ENCODE results near the gene CFAP43.
A peak's percentile ranks its signal among the peaks of the same experiment; 100 is the strongest.

The CFAP43 gene

DNA sequence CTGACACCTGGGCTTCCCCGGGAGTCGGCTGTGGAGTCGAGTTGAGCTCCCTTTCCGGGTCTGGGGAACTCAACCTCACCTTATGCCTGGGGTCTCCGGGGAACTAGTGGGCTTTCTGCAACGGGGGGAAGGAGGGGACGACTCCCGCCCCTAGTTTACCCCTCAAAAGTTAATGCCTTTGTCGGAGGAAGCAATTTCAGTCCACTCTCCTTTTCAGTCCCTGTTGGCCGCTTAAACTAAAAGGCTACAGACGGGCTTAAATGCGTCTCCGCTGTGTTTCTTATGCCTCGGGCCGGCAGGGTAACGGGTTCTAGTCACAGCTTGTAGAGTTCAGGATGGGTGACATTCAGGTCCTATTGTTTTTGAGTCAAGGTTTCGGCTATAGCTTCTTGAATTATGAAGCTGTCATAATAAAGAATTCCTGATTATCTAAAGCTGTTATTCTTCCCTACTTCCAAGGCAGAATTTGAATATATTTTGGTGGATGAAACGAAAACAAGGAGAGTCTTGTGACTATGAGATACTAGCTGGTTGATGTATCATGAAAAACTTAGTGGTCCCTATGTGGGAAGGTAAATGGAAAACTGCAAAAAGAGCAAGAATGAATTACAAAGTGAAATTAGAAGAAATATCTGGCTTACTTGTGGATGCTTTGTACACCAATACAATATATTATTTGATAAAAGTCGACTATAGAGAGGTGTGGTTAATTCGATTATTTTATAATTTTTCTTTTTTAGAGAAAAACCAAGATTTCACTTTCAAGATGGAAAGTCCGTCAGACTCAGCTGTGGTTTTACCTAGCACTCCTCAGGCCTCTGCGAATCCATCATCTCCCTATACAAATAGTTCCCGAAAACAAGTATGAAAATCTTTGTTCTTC, 109.7 kb downstream of the CFAP43 start:
- Histone ChIP-seq H3K4me3 (ENCODE audit: low read depth, low read length) (peak overlapping the region; percentile 83), H3K27ac (peak overlapping the region; percentile 51), H3K36me3 (replicated peaks) (no peaks in the 10 kb centered on the region), H3K27me3 (replicated peaks) (no peaks in the 10 kb centered on the region)
- TF ChIP-seq, protein P1, sequence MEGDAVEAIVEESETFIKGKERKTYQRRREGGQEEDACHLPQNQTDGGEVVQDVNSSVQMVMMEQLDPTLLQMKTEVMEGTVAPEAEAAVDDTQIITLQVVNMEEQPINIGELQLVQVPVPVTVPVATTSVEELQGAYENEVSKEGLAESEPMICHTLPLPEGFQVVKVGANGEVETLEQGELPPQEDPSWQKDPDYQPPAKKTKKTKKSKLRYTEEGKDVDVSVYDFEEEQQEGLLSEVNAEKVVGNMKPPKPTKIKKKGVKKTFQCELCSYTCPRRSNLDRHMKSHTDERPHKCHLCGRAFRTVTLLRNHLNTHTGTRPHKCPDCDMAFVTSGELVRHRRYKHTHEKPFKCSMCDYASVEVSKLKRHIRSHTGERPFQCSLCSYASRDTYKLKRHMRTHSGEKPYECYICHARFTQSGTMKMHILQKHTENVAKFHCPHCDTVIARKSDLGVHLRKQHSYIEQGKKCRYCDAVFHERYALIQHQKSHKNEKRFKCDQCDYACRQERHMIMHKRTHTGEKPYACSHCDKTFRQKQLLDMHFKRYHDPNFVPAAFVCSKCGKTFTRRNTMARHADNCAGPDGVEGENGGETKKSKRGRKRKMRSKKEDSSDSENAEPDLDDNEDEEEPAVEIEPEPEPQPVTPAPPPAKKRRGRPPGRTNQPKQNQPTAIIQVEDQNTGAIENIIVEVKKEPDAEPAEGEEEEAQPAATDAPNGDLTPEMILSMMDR (IDR thresholded peaks at IDR 0.05; ENCODE audit: low read depth, low read length, missing control alignments): no peak
- in situ Hi-C loops (cut with HindIII; ENCODE audit: low pct_ligation_motif_present, low sequenced_read_pairs): no loop called here
- no peak for DNase-seq

DNA sequence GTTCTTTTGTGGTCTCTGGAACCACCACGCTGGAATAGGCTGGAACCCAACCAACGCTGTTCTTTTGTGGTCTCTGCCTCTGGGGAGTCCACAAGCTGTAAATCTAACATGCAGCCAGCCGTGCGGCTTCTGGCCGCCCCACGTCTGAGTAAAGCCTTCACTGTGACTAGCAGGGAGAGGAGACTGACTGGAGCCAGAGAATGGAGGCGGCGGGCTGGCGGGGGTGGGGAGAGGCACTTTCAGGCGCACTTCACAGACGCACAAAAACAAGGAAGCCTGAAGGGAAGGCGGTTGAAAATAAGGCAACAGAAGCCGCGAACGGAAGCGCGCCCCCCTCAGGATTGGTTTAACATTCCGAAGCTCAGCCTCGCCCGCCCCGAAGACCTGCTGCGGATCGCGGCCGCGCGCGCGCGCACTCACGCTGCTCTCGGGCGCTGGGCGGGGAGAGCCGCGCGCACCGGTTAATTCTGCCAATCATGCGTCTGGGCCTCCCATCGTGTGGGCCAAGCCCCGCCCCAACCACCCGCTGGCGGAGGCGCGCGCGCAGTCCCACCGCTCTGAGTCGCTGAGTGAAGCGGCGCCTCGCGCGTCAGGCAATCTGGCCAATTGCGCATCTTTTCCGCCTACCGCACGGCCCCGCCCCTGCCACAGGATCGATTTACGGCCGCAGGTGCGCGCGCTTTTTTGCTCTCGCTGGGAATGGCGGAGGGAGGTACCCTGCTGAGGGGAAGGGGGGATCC, 110.5 kb downstream of the CFAP43 start, which contains the start of gene SFR1:
TSS of gene SFR1 (plus strand) at position 687 of the 740 bp plus-strand sequence. CDS start at position 700, 13 bp downstream.
- Histone ChIP-seq H3K36me3 (replicated peaks) (no peaks in the 10 kb centered on the region), H3K27ac (peak within 1 kb of the TSS; percentile 98), H3K4me3 (ENCODE audit: low read depth, low read length) (peak within 1 kb of the TSS; percentile 83), H3K27me3 (replicated peaks) (no peaks in the 10 kb centered on the region)
- peak; percentile 98 for DNase-seq
- TF ChIP-seq, protein P1 (IDR thresholded peaks at IDR 0.05; ENCODE audit: low read depth, low read length, missing control alignments): peak; percentile 65
- in situ Hi-C loops (cut with HindIII; ENCODE audit: low pct_ligation_motif_present, low sequenced_read_pairs): no loop called here

DNA sequence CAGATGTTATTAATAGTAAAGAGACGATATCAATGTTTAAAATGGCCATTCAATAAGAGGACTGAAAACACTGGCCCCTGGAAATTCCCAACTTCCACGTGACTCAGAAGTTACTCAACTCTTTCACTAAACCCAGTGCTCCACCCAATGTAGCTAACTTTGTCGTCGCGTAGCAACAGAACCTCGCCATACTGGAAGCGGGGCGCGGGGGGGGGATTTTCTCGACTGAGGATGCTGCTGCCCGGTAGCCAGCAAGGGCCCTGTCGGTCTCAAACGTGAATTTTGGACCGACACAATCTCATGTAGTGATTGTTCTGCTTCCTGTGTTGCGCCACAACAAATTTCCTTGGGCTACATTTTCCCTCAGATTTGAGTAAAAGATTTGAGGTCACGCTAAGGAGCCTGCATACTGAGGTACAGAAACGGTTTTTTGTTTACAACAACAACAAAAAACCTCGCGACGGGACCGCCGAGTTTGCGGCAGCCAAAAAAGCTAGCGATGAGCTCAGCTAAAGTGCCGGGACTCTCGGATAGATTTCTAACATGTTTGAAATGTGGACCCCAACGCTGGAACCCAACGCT, 111.2 kb downstream of the CFAP43 start:
- in situ Hi-C loops (cut with HindIII; ENCODE audit: low pct_ligation_motif_present, low sequenced_read_pairs): no loop called here

GRCh38 chr10:104120512-104120902, 111.7 kb downstream of the CFAP43 start:
- in situ Hi-C loops (cut with HindIII; ENCODE audit: low pct_ligation_motif_present, low sequenced_read_pairs): no loop called here
- H3K4me3 ChIP-seq (ENCODE audit: low read depth, low read length): no peak overlapping the region
- TF ChIP-seq, protein P1 (IDR thresholded peaks at IDR 0.05; ENCODE audit: low read depth, low read length, missing control alignments): no peak
- H3K27ac ChIP-seq: peak overlapping the region; percentile 98
- H3K27me3 ChIP-seq (replicated peaks): no peaks in the 10 kb centered on the region
- no peaks in the 10 kb centered on the region for H3K36me3 ChIP-seq (replicated peaks)
- no peak for DNase-seq

More for the DNA sequence above, 111.2 kb downstream of the CFAP43 start:
- peak overlapping the region; percentile 65 for H3K4me3 ChIP-seq (ENCODE audit: low read depth, low read length)
- TF ChIP-seq, protein P1 (IDR thresholded peaks at IDR 0.05; ENCODE audit: low read depth, low read length, missing control alignments): no peak
- peak; percentile 98 for DNase-seq
- H3K27ac ChIP-seq: peak overlapping the region; percentile 98
- no peaks in the 10 kb centered on the region for H3K27me3 ChIP-seq (replicated peaks)
- H3K36me3 ChIP-seq (replicated peaks): no peaks in the 10 kb centered on the region

GRCh38 chr10:104119996-104120395, 112.2 kb downstream of the CFAP43 start:
- Histone ChIP-seq H3K4me3 (ENCODE audit: low read depth, low read length) (no peak overlapping the region), H3K27ac (peak overlapping the region; percentile 98), H3K27me3 (replicated peaks) (no peaks in the 10 kb centered on the region), H3K36me3 (replicated peaks) (no peaks in the 10 kb centered on the region)
- no peak for DNase-seq
- TF ChIP-seq, protein P1 (IDR thresholded peaks at IDR 0.05; ENCODE audit: low read depth, low read length, missing control alignments): no peak
- in situ Hi-C loops (cut with HindIII; ENCODE audit: low pct_ligation_motif_present, low sequenced_read_pairs): no loop called here

Data from brain microvascular endothelial cell (primary cell).